ENCODE measurements around the gene KIF5C. TPM values are rescaled to one million over a fixed set of nuclear protein-coding genes. Genes with fewer than 3 reads are reported as not detected.

The KIF5C gene
- total and polyA plus RNA-seq, 2 of the 13 experiments (the other 11 are each of a cell fraction or from before 2014, with no cell fraction given), result 0.15 to 0.20 TPM

DNA sequence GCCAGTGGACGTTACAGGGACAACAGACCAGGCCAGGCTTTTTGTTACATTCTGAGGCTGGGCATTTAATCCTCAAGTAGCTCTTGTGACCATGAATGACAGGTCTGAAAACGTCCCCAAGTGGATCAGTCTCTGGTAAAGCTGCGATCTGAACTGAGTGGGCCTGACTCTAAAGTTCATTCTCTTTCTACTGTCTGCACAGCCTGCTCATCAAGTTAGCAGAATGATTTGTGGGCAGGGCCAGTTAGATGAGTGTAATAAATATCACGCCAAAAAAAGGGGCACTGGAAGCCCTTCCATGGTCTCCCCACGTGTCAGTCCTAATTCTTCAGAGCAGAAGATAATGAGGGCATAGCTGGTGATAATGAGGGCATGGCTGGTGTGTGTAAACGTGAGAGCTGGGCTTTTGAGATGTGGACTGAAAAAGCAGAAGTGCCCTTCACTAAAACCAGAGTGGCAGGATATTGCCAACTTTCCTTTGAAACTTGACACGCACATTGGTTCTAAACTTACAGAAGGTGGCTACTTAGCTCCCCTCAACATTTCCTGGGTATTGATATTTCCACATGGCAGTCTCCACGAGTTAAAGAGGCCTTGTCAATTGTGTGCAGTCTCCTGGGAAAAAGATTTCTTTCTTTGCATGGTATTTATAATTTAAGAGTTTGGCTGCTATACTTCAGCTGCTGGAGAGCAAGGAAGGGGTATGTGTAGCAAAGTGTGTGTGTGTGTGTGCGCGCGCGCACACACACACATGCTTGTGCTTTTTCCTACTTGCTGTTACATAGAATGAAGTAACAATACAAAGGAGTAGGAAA is 90.8 kb downstream of the KIF5C start:
- in situ Hi-C loops (cut with HindIII; ENCODE audit: extremely low pct_ligation_motif_present, low pct_unique_long_range_greater_than_20kb) (no loop called here), intact Hi-C loops (cut with micrococcal nuclease; ENCODE audit: unreplicated experiment) (no loop called here)
- Histone ChIP-seq H3K4me1 (ENCODE audit: insufficient read depth, low read length) (no peaks in the 10 kb centered on the region), H3K36me3 (replicated peaks in 1 of 2; ENCODE audit: control insufficient read depth in 1 of 2, insufficient read depth in 2 of 2, low read length in 2 of 2) (no peaks in the 10 kb centered on the region), H3K9me3 (ENCODE audit: low read length) (no peaks in the 10 kb centered on the region), H2AFZ (ENCODE audit: low read length) (no peak overlapping the region), H3K27me3 (ENCODE audit: control insufficient read depth in 1 of 2, insufficient read depth in 2 of 2, low read length in 2 of 2) (peaks cover 0 to 15% of the 10 kb centered on the region in 2 experiments; a peak in 2 of 5 replicates), H3K9ac (ENCODE audit: insufficient read depth, low read depth, low read length) (no peak overlapping the region), H3K4me2 (ENCODE audit: low read depth, low read length) (no peak overlapping the region), H3K79me2 (ENCODE audit: insufficient read depth, low read length) (no peaks in the 10 kb centered on the region), H3K4me3 (replicated peaks in 1 of 3; ENCODE audit: insufficient read depth in 1 of 3, low read depth in 2 of 3, low read length in 3 of 3) (no peak overlapping the region), H4K20me1 (ENCODE audit: insufficient read depth, low read length) (no peaks in the 10 kb centered on the region), H3K27ac (ENCODE audit: extremely low read length, insufficient read depth, low read length) (no peak overlapping the region)
- FAIRE-seq, result no peak
- no peak for DNase-seq (ENCODE audit: low spot score)
- BruUV-seq (replicated peaks), result no TSS peak
- ChIA-PET POLR2A (no interaction called here), CTCF (ENCODE audit: low intra/inter-chr PET ratio, low total read pairs) (no interaction called here)
- TF ChIP-seq SYNCRIP (IDR thresholded peaks at IDR 0.05; ENCODE audit: insufficient read depth, low read depth, low read length) (no peak), ZNF781 (CRISPR knock-in tag; IDR thresholded peaks at IDR 0.05; ENCODE audit: borderline replicate concordance, not compliant biosample characterization) (no peak), EP300 (IDR thresholded peaks at IDR 0.05; ENCODE audit: low read depth in 2 of 2, low read length in 2 of 2) (no peak), EP300 (CRISPR knock-in tag; IDR thresholded peaks at IDR 0.05; ENCODE audit: borderline replicate concordance) (no peak)
- TF ChIP-seq, protein P1, sequence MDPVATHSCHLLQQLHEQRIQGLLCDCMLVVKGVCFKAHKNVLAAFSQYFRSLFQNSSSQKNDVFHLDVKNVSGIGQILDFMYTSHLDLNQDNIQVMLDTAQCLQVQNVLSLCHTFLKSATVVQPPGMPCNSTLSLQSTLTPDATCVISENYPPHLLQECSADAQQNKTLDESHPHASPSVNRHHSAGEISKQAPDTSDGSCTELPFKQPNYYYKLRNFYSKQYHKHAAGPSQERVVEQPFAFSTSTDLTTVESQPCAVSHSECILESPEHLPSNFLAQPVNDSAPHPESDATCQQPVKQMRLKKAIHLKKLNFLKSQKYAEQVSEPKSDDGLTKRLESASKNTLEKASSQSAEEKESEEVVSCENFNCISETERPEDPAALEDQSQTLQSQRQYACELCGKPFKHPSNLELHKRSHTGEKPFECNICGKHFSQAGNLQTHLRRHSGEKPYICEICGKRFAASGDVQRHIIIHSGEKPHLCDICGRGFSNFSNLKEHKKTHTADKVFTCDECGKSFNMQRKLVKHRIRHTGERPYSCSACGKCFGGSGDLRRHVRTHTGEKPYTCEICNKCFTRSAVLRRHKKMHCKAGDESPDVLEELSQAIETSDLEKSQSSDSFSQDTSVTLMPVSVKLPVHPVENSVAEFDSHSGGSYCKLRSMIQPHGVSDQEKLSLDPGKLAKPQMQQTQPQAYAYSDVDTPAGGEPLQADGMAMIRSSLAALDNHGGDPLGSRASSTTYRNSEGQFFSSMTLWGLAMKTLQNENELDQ (CRISPR knock-in tag; IDR thresholded peaks at IDR 0.05; ENCODE audit: borderline replicate concordance), result no peak
- ATAC-seq, result no peak; the same call in 2 of the 3 replicates
- 45% methylated on average over 12 of the region's 12 CpGs for WGBS (ENCODE audit: low lambda C conversion rate)
